Stimulated activated CD8-positive, alpha-beta memory T cell treated with anti-CD3 and anti-CD28 coated beads, Interleukin-7, amount 100 ng/mL, for 1 hour (primary cell): Measurements from ENCODE around the gene ID3.
"Not testable (repeated sequence)": the region's sequence is repeated elsewhere in the genome, so short reads cannot be mapped to it uniquely, and the experiment has no call there.

Experiments
- DNase-seq, 2 donors: peaks; one replicate each; pipeline ENCODE4 v3.0.0-alpha.2; 2020; ENCODE audit warnings: low read depth in 2 of 2

Gene ID3

DNA sequence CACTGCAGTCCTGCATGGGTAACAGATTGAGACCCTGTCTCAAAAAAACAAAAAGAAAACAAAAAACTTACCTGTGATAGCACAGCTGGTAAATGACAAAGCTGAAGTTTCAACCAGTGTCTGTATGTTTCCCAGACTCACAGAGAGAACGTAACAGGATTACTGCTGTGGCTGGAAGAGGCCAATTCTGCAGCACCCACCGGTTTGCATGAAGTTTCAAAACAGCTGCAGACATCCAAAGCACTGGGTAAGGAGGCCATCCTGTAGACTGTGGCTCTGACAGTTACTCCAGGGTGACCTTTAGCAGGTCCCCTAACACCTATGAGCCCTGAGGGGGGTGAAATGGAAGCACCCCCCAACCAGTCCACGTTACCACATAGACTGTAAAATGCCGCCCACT lies 7.5 kb downstream of the ID3 start:
- no peak for DNase-seq

DNA sequence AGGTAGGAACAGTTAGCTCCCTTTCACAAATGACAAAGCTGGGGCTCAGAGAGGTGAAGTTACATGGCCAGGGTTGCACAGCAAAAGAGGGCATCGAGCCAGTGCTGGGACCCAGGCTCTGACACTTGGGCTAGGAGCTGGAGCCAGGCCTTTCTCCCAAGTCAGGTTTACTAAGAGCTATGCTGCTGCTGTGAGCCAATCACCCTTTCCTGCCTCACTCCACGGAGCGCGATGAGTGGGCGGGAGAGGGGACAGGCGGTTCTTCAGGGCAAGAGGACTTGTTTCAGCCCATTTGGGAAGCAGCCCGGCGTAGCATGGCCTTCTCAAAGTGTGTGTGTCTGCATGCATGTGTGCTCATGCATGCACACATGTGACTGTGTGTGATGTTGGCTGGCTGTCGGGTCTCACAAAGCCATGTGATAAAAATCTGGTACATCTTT lies 10.6 kb downstream of the ID3 start:
- DNase-seq: no peak

DNA sequence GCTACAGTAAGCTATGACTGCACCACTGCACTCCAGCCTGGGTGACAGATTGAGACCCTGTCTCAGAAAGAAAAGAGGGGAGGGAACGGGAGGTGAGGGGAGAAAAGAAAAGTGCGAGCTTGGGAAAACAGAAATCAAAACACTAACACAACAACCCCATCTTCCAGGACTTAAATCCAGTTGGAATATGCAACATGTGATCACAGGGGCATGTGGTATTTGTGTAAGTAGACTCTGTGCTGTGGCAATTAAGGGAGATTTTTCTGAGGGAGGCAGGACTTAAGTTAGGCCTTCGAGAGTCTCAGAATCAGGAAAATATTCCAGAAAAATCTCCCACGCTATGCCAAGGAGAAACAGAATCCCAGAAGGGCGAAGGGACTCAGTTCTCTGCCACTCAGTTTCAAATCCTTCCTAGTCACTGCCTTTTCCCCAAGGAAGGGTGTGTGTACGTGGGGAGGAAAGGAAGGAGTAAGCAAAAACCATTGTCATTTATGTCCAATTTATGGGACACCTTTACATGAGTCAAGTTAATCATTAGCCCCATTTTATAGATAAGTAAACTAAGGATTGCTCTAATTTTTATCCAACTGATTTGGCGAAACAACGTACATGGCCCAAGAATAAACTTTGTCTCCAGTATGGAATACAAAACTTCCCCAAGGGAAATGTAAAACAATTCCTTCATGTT lies 12.3 kb downstream of the ID3 start:
- DNase-seq: no peak

DNA sequence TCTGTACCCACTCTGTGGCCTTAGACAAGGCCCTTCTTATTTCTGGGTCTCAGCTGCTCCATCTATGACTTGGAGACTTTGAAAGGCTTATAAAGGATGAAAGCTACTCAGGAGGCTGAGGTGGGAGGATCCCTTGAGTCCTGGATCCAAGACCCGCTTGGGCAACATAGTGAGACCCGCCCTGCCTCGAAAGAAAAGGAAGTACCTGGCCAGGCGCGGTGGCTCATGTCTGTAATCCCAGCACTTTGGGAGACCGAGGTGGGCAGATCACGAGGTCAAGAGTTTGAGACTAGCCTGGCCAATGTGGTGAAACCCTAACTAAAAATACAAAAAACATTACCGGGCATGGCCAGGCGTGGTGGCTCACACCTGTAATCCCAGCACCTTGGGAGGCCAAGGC lies 13.4 kb downstream of the ID3 start:
- no peak for DNase-seq

DNA sequence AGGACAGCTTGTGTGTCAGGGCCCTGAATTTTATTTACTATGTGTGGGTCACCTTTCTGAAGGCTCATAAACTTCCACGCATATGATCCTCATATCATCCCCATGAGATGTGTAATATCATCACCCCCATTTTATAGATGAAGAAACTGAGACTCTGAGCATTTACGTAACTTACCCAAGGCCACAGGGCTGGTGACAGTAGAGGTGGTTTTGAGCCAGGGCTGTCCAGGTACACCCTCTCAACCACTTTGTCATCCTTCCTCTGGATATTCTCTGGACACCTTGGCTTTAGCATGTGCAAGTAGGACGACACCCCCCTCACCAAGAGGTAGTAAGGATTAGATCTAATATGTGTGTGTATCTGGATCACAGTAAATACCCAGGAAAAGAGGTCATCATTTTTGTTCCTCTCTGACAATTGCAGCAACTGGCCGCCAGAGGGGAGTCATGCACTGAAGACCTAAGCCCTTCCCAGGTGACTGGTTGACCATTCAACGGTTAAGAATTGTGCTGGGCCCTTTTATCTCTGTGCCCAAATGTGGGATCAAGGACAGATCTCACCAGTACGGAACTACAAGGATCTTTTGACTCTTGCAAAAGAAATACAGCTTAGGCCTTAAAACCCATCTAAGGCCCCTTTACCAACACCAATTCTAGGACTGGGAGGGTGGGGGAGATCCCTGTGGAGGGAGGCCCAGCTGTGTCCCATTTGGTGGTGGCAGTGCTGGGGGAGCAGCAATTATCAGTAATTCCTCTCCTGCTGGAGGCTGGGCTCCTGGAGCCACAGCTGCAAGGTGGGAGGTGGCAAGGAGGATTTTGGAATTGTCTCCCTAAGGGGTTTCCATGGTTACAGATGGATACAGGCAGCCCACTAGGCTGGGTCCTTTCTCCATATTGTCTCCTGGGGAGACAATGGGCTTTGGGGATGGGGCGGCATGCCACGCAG lies 14.6 kb downstream of the ID3 start:
- peak in 1 of 2 donors; percentile 56 for DNase-seq

DNA sequence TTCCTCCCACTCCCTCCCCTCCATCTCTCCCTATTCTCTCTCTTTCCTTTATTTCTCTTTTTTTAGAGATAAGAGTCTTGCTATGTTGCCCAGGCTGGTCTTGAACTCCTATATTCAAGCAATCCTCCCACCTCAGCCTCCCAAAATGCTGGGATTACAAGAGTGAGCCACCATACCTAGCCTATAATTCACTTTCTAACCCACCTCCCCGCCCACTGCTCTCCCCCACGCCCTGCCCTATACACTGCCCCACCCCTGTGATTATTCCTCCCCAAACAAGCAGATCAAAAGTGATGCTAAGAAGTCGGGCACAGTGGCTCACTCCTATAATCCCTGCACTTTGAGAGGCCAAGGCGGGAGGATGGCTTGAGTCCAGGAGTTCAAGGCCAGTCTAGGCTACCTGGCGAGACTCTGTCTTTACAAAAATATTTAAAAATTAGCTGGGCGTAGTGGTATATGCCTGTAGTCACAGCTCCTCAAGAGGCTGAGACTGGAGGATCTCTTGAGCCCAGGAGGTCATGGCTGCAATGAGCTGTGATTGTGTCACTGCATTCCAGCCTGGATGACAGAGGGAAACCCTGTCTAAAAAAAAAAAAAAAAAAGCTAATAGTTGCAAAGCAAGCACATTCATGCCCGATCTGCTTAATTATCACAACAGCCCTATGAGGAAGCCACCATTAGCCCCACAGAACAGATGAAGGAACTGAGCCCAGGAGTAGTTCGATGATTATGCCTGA lies 15.4 kb downstream of the ID3 start:
- DNase-seq: no peak

DNA sequence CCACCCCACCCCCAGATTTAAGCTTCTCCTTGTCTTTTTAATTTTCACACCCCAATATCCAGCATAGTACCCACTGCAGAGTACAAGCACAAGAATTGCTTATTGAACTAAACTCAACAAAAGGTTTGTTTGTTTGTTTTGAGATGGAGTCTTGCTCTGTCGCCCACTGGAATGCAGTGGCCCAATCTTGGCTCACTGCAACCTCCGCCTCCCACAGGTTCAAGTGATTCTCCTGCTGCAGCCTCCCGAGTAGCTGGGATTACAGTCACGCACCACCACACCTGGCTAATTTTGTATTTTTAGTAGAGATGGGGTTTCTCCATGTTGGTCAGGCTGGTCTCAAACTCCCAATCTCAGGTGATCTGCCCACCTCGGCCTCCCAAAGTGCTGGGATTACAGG lies 16.4 kb downstream of the ID3 start:
- not testable (repeated sequence) for DNase-seq

DNA sequence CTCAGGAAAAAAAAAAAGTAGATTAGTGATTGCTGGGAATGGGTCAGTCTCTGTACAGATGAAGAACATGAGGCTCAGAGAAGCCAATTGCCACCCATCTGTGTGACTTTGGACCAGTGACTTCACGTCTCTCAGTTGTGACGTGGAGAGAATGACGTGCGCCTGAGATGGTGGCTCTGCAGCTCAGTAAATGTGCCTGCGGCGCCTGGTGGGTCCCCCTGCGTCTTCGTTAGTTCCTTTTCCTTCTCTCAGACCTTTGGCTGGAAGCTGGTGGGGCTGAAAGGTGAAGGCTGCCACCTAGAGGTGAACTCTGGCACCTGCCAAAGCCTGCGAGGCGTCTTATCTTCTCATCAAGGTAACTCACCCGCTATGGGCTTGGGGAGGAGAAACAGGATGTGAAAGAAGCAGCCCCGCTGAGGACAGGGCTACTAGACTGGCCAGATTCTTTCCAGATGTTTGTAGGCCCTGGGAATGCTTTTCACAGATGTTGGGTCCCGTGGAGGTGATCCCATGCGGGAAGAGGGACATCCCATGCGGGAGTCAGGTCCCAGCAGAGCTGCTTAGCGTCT lies 19.5 kb downstream of the ID3 start:
- DNase-seq: peak; percentile 72 to 86

DNA sequence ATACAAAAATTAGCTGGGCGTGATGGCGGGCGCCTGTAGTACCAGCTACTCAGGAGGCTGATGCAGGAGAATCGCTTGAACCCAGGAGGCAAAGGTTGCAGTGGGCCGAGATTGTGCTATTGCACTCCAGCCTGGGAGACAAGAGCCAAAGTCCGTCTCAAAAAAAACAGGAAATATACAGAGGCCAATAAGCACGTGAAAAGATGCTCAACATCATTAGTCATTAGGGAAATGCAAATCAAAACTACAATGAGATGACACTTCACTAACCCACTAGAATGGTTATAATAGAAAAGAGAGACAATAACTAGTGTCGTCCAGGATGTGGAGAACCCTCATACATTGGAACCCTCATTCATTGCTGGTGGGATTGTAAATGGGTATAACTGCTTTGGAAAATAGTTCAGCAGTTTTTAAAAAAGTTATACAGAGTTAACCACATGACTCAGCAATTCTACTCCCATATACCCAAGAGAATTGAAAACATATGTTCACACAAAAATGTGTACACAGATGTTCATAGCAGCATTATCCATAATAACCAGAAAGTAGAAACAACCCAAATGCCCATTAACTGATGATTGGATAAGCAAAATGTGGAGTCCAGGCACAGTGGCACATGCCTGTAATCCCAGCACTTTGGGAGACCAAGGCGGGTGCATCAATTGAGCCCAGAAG lies 21.9 kb downstream of the ID3 start:
- DNase-seq: no peak

DNA sequence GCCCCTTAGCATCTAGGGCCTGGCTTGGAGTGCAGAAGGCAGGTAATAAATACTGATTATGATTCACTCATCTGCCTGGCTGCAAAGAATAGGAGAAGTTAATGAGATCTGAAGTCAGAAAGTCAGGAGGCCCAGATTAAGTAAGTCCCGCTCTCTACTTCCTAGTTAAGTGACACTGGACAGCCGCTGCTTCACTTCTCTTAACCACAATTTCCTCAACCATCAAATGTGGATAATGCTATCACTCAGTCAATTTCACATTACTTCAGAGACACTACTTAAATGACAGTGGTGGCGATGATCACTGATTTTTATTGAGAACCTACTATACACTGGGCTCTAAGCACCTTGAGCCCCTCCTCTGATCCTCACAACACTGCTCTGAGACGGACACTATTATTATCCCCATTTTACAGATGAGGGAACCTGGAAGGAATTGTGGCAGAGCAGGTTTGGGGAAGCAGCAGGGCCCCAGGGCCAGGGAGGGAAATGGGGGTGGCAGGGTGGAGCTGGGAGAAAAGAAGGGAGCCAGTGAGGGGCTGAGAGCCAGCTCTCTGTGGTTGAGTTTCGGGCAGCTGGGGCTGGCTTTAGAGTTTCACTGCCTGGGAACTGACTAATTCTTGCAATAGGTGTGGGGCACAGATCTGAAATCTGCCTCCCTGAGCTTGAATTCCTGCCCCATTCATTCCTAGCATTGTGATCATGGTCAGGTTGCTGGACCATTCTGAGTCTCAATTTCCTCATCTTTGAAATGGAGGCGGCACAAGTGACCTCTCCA lies 25.9 kb downstream of the ID3 start:
- DNase-seq: no peak

DNA sequence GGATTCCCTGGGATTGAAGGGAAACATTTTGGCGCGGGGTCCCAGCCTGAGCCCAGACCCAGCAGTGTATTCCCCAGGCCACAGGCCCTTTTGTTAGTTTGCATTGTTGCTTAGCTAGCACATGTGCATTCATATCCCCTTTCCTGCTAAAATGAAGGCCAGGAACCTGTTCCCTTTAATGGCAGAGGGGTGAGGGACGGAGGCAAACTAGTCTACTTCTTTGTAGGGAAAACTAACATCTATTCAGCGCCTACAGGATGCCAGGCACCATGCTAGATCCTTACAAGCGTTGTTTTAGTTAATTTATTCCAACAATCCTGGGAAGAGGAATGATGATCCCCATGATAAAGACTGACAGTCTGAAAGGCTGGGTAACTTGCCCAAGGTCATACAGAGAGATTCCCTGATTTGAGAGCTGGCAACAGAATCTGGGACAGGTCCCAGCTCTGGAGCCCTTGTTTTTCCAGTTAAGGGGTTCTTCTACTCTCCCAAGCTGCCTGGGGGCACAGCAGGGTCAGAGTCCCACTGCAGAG lies 27.7 kb downstream of the ID3 start:
- no peak for DNase-seq

DNA sequence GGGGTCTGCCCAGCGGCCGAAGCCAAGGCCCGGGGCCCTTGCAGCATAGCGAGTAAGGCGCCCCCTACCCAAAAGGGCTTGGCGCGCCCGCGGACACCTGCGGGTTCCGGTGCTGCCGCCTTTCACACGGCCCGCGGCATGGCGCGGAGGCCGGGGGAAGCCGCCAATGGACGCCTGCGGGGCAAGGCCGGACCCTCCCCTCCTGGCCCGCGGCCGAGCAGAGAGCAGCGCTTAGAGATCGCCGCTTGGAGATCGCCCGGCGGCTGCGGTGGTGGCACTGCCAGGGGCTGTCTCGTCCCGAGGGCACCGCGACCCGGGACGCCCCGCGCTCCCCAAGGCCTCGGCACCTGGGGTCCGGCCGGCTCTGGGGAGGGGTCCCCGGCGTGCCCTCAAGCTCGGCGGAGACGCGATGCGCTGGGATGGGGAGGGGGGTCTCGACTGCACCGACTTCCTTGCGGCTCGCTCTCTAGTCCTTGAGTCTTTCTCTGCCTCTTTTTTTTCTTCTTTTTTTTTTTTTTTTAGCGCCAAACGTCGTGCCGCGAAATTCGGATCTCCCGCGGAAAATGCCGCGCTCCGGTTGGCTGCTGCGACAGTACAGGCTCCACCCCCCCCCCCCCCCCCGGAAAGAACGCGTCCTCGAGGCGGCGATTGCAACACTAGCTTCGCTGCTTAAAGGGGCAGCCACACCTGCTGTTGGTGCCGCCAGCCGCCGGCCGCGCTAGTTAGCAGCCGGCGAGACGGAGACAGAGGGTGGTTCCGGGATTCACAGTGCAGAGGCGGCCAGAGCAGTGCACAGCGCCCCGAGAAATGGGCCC lies 28.3 kb downstream of the ID3 start, which contains the start of gene E2F2:
Gene E2F2, minus strand, starts transcription at position 487 of the 815 bp plus-strand sequence. Its CDS starts 440 bp downstream, at position 47.
- DNase-seq: peak; percentile 62 to 64

DNA sequence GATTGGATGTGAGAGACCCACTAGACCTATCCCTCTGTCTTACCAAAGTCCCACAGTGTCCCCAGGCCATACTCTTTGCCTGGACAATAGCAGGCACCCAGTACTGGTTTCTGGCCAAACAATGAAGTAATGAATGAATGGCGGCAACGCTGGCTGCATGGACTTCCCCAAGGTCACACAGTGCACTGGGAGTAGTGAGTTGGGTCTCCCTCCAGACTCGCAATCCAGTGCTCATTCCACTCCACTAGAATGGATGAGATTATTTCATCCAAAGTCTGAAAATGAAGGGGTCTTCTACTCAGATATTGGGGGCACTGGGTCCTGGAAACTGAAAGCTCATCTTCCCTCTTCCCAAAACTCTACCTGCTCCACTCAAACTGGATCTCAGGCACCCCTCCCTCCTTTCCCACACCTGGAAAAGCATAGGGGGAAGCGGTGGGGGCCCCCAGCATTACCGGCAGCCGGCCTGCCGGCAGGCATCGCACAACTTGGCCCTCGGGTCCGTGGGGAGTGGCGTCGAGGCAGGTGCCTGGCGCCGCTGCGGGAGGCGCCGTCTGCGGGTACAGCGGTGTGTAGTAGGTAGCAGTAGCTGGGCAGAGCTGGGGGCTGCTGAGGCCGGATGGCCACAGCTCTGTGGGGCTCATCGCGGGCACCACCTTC lies 29.1 kb downstream of the ID3 start:
- no peak for DNase-seq

DNA sequence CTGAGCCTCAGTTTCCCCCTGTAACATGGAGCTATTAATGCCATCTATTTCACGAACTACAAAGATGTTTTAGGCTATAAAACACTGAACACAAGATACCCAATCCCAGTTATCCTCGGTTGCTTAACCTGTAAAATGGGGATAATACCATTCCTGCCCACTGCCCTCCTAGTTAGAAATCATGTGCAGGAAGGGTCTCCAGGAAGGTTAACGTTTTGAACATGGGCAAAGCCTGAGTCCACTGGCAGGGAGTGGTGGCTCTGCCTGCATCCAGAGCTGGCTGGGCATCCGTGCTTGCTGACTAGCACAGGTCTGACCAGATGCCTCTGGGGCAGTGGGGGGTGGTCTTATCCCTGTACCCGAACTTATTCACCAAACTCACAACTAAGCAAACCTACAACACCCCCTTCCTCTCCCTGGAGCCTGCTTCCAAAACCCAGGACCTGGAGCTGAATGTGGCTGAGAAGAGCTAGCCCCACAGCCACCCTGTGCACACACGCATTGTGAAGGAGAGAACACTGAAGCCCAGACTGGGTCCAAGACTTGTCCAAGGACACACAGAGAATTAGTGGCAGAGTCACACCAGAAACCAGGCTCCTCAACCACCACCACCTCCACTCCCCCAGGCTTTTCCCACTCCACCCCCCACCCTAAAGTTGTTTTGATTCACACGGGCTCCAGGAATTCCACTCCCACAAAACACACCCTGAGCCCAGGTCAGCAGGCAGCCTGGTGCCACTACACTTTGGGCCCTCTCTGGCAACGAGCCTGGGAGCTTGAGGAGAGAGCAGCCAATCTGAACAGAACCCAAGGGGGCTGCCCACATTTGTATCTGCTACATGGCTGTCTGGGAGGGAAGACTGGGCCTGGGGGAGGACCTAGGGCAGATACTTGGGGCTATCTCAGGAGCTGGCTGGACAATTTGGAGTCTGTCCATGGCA lies 29.9 kb downstream of the ID3 start:
- no peak for DNase-seq

DNA sequence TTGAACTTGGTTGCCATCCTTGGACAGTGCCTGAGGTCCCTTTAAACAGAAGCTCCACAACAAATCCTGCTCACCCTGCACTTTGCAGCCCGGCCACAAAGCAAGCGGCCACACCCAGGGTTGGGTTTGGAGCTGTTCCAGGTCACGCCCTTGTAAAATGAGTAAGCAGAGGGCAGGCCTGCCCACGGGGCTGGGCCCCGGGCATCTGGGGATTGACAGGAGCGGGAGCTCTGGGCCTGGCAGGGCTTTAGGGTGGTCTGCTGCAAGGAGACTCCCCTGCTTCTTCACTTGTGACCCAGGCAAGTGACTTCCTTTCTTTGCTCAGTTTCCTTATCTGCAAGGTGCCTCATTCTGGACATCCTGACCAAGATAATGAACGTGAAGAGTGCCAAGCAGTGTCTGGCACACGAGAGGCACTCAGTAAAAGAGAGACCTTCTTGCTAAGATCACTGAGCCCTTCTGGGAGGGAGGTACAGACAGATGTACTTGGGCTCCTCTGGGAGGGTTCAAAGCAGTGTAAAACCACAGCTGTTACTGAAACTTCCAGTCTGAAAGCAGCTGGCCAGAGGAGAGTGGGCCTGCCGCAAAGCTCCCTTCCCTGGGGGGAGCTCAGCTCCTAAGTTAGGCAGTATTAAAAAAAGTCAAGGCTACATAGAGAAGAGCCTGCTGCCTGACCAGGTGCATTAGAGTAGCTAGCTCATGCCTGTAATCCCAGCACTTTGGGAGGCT lies 30.9 kb downstream of the ID3 start:
- peak; percentile 51 to 55 for DNase-seq

DNA sequence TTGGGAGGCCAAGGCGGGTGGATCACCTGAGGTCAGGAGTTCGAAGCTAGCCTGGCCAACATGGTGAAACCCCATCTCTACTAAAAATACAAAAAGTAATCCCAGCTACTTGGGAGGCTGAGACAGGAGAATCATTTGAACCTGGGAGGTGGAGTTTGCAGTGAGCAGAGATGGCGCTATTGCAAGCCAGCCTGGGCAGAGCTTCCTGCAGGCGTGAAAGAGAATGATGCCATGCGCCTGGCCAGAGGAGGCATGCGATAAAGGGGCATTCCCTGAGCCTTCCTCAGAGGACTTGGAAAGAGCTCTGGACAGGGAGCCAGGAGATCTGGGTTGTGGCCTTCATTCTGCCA lies 31.4 kb downstream of the ID3 start:
- no peak for DNase-seq

DNA sequence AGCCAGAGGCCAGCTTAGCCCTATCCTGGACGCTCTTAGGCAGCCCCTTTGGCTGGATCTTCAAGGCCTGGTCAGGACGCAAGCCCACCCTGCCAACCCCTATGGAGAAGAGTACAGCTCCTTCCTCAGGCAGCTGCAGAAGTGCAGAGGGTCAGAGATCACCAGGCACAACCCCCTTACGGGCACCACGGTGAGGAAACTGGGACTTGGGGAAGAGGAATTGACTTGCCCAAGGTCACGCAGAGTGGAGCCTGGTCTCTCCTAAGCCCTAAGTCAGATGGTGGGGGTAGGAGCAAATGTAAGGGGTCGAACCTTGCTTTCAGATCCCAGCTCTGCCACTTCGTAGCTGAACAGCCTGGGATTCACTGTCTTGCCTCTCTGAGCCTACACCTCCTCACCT lies 31.9 kb downstream of the ID3 start:
- DNase-seq: no peak
